GM18507 (cell line): ENCODE data around the gene CTBP1.
"Not testable (repeated sequence)": the region's sequence is repeated elsewhere in the genome, so short reads cannot be mapped to it uniquely, and the experiment has no call there.

Source experiments
- DNase-seq: peaks from one replicate; pipeline ENCODE4 v3.0.0; 2011; ENCODE audit warnings: low read depth; ENCODE audit not compliant: insufficient read length; ENCODE audit errors: extremely low spot score
- FAIRE-seq: peaks from 2 replicates; lab custom pipeline; 2011; peaks lifted over from hg19 to GRCh38; lab: Jason Lieb, UNC

The CTBP1 gene

DNA sequence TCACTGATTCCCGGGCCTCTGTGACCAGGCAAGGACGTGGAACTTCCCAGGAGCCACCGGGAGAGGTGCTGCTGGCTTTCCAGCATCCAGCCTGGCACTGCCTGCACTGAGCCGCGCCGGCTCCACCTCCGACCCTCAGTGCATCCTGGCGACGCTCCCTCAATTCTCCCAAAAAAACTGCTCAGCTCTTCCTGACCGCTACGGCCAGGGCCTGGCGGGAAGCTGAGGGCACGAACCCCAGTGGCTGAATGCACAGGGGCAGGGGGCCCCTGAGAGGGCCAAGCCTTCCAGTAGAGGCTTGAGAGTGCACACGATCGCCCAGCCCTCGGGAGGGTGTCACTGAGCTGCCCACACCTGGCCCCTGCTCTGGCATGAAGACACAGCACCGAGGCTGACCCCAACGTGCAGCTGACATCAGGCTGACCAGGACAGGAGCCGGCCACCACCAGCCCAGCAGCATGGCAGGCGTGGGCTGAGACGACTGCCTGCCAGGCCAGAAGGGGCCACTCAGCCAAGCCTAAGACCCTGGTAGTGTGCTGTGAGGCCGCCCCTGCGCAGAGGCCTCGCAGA is 6.9 kb downstream of the CTBP1 start:
- no peak for DNase-seq
- no peak for FAIRE-seq

DNA sequence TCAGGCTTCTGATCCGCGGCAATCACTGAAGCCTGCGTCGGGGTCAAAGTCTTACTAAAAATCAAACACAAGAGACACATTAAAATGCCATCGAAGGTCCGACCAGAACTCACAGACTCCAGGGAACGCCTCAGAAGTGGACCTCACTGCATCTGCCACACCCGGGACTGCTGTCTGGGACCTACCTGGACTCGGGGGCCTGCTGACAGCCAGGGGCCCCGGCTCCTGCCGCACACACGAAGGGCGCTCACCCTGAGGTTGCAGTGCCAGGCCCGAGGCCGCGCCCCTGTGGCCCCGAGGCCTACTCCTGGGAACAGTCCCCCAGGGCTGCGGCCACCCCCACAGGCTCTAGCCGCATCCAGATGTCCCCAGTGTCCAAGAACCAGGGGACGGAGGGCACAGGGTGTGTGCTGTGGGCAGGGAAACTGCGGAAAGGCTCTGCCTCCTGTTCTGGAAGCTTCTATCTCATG is 7.4 kb downstream of the CTBP1 start:
- FAIRE-seq (no peak), DNase-seq (no peak)

DNA sequence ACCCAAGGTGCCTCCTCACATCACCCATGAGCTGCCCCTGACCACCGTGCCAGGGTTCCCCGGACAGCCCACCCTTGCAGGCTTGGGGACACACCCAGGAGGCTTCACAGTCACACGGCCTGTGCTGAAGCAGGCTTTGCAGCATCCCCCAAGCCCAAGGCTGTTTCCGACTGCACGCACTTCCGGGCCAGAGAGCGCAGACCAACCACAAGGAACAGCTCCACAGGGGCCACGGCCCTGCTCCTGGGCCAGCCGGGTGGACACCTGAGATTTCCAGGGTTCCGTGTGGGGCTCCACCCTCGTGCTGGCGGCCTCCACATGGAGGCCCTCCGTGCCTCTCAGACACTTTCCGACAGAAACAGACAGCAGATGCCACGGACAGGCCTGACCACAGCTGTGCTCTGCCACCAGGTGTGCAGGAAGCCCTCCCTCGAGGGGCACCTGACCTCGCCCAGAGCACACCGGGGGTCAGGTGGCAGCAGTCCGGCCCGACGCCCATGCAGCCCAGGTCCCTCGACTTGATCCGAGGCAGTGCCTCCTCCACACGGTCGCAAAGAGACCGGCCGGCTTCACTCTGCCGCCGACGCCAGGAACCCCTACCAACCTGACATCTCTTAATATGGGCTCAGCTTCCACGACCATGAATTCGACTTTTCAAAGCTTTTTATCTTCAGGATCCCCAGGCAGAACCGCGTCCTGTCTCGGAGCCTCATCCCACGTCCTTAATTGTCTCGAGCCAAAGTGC is 8.0 kb downstream of the CTBP1 start:
- no peak for FAIRE-seq
- no peak for DNase-seq

DNA sequence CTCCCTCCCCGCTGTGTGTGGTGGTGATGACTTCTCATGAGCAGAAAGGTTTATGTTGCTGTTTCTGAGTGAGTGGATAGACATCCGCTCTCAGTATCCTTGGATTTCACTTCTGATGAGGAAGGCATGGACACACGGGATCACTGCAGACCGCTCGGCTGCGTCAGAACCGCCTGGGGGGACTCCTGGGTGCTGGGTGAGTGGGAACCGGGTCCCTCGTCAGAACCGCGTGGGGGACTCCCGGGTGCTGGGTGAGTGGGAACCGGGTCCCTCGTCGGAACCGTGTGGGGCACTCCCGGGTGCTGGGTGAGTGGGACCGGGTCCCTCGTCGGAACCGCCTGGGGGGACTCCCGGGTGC is 9.0 kb downstream of the CTBP1 start:
- FAIRE-seq (no peak), DNase-seq (no peak)

DNA sequence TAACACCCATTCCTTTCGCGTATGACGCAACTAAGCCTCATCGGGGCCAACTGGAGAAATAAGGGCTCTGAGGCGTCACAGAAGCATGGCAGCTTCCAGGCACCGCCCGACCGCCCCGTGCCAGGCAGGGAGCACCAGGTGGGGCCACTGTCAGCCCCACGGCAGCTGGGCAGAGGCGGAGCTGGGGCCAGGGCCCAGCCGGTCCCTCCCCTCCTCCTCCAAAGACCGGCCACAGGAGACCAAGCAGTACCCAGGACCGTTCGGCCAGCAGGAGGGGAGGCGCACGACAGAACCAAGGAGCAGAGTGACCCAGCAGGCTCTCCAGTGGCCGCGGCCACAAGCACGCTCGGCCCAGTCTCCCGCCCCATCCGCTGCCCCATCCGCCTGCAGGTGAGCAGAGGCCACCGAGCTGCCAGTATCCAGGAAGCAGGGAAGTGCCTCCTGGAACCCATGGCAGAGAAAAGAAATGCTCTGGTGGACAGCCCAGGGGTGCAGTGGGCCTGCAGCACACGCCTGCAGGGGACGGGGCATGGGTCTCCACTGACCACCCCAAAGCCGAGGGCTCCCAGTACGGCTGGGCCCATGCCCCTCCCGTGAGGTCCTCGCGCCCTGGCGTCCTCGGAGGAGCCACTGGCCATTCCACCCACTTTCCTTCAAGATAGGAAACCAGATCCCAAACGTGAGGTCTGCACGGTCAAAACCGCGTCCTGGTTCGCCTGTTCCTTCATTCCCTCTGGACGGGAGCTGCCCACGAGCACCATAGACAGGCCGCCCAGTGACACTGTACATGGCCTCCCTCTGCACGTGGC is 9.6 kb downstream of the CTBP1 start:
- DNase-seq (no peak), FAIRE-seq (no peak)

DNA sequence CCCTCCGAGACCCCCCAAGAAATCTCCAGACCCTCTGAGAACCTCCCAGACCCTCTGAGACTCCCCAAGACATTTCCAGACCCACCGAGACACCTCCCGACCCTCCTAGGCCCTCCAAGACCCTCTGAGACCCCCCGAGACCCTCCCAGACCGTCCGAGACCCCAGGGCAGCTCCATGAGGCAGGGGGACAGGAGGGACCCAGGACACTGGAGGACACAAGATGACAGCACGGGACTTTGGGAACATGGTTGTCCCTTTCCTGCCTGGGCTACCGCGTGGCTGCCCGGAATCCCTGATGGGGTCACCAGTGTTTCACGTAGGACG is 10.3 kb downstream of the CTBP1 start:
- no peak for DNase-seq
- FAIRE-seq, result no peak

DNA sequence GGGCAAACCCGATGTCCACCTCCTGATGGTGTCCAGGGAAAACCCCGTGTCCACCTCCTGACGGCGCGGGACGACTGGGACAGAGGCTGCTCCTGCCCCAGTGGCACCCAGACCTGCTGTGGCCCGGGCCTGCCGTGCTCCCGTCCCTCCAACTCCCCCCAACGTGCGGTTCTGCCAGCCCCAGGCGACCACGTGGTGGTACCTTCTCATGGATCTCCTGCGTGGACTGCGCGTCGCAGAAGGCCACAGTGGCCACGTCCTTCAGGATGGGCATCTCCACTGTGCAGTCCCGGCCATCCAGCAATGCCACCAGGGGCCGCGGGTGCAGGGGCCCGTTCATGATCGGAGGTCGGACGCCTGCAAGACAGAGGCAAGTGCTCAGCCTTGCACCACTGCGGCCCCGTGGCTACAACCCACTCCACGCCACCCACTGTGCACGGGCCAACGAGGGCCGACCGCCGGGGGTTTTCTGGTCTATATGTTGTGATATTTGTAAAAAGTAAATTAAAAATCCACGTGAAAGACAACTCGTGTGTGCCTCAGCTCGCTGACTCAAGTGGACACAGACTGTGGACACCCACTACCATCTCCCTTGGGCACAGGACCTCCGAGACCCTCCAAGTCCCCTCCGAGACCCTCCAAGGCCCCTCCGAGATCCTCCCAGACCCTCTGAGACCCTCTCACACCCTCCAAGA is 10.8 kb downstream of the CTBP1 start:
- no peak for FAIRE-seq

DNA sequence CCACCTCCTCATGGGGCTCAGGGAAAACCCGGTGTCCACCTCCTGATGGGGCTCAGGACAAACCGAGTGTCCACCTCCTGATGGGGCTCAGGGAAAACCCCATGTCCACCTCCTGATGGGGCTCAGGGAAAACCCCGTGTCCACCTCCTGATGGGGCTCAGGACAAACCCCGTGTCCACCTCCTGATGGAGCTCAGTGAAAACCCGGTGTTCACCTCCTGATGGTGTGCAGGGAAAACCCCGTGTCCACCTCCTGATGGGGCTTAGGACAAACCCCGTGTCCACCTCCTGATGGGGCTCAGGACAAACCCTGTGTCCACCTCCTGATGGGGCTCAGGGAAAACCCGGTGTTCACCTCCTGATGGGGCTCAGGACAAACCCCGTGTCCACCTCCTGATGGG is 11.7 kb downstream of the CTBP1 start:
- FAIRE-seq, DNase-seq: not testable (repeated sequence)

More for the DNA sequence above, 10.8 kb downstream of the CTBP1 start:
- no peak for DNase-seq

DNA sequence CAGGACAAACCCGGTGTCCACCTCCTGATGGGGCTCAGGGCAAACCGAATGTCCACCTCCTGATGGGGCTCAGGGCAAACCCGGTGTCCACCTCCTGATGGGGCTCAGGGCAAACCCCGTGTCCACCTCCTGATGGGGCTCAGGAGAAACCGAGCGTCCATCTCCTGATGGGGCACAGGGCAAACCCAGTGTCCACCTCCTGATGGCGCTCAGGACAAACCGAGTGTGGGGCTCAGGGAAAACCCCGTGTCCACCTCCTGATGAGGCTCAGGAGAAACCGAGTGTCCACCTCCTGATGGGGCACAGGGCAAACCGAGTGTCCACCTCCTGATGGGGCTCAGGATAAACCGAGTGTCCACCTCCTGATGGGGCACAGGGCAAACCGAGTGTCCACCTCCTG is 12.1 kb downstream of the CTBP1 start:
- DNase-seq, FAIRE-seq: not testable (repeated sequence)

DNA sequence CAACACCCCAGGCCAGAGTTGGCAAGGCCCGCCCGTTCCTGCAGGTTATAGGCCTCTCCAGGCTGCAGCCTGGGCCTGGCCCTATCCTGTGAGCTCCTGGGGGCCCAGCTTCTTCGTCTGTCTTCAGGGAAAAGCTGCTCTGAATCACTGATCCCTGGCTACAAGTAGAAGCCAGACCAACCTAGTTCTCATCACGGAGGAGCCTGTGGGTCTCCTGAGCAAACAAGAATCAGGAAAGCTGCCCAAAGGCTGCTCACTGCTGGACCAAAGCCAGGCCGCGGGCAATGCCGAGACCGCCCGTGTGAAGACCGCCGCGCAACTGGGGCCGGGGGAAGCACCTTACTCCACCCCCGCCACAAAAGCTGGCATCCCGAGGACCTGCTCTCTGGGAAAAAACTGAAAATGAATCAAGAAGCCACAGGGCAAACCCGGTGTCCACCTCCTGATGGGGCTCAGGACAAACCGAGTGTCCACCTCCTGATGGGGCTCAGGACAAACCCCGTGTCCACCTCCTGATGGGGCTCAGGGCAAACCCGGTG is 12.8 kb downstream of the CTBP1 start:
- DNase-seq, result no peak
- FAIRE-seq, result no peak

DNA sequence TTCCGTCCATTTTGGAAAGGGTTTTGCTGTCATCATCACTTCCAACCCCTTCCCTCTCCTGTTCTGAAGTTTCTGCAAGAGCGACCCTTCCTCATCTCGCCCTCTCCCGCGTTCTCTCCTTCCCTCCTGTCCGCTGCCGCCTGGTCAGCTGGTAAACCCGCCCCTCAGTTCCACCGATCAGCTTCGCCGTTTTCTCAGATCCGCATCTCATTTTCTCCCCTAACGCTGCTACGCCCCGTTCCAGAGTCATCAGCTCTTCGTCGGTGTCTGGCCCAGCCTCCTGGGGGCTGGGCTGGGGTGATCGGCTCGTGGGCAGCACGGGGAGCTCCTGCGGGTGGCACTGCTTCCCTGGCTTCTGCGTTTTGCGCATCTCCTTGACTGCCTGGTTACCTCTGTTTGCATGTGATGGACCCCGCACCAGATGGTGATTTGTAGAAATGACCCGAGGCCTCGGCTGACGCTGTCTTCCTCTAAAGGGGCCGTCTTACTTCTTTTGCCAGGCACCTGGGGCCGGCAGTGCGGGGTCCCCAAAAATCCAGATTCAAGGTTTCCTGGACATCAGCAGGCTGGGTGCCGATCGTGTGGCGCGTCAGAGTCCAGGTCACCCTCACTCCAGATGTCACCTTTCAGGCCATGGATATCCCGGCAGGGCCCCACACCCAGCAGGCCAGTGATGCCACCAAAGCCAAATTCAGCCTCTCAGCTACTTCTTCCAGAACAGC is 13.4 kb downstream of the CTBP1 start:
- FAIRE-seq (no peak), DNase-seq (no peak)

DNA sequence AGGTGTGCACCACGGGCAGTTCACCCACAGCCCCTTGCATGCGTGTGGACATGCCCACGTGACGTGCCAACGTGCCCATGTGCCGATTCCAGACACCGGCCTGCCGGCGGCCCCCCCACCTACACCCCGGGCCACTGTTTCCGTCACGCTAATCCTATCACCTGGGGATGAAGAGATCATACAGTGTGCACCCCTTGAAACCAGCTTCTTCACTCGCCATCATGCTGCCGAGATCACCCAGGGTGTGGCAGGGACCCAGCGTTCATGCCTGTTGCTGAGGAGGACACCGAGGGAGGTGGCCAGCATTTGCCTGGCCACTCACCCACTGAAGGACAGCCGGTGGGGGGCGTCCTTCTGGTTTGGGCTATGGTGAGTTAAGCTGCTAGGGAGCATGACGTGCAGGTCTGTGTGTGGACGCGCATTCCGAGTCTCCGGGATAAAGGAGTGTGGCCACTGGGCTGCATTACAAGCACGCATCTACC is 14.1 kb downstream of the CTBP1 start:
- DNase-seq (no peak), FAIRE-seq (no peak)

DNA sequence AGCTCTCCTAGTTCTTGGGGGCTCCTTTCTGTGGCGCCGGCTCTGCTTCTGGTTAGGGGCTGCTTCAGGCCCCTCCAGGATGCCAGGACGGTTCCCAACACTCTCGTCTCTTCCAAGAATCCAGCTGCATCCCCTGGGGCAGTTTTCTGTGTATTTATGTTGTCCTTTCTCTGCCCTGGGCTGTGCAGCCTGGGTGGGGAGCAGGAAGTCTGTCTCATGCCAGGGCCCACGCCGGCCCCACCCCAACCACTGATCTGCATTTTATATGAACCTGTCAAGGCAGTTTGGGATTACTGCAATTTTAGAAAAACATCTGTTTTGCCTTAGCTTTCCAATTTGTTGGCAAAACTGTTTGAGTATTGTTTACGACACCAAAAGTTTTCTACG is 14.6 kb downstream of the CTBP1 start:
- FAIRE-seq (no peak), DNase-seq (no peak)

DNA sequence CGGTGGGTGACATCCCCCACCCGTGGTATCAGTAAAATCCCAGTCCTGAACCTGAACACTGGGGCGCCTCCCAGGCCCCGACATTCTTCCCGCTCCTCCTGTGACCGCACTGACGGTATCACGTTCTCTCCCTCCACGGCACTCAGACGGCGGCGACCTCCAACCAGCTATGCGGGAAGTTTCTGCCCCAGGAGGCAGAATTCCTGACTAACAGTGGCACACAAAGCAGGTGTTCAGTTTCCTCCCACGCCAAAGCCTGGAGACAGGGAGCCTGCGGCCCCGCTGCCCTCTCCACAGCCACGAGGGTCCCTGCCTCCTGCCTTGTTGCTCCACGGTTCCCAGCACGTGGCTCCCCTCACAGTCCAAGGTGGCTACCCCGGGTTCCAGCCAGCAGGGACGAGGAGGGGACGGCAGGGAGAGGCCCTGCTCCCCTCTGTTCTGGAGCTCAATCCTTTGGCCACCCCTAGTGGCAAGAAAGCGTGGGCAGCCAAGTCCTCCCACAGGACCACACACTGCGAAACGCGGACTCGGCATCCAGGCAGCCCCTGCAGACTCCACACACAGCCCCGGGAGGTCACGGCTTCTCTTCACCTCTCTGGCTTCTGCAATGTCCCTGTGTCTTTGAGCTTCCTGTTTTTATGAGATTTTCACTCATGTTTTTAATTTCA is 15.2 kb downstream of the CTBP1 start:
- DNase-seq (no peak), FAIRE-seq (no peak)

DNA sequence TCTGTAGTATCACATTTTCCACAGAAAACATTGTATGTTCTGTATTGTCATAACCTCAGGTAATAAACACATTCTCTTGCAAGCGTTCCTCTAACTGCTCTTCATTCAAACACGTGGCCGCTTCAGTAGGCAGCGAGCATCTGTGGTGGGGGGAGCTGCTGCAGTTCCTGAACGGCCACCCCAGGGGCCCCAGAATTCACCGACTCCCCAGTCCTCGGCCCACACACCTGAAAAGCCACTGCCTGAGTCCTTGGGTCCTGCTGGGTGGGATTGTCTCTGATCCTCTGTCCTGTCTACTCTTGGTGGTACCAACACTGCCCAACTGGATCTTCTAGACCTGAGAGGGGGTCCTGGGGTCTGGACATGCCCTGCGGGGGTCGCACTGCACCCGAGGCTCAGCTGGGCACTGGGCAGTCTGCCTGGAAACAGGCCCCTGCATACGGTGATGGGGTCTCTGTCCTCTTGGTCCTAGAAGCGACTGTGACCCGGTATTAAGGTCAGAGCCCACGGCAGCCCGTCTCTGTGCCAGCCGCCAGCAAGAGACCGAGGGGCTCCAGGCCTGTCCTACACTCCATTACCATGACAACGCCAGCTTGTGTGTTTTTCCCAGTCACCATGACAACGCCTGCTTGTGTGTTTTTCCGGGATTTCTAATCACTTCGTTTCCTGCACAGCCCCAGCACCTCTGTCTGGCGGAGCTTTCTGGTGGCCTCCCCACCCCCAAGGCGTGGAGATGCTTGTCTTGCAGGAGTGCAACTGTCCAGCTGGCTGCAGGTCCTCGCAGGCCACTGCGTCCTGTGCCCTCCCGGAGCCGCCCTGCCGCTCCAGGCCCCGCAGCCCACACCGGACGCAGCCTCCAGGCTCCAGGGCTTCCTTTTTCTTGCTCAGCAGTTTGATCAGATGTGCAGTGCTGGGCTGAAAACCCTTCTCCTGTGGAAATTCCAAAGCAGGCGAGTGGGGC is 16.0 kb downstream of the CTBP1 start:
- FAIRE-seq (no peak), DNase-seq (no peak)

DNA sequence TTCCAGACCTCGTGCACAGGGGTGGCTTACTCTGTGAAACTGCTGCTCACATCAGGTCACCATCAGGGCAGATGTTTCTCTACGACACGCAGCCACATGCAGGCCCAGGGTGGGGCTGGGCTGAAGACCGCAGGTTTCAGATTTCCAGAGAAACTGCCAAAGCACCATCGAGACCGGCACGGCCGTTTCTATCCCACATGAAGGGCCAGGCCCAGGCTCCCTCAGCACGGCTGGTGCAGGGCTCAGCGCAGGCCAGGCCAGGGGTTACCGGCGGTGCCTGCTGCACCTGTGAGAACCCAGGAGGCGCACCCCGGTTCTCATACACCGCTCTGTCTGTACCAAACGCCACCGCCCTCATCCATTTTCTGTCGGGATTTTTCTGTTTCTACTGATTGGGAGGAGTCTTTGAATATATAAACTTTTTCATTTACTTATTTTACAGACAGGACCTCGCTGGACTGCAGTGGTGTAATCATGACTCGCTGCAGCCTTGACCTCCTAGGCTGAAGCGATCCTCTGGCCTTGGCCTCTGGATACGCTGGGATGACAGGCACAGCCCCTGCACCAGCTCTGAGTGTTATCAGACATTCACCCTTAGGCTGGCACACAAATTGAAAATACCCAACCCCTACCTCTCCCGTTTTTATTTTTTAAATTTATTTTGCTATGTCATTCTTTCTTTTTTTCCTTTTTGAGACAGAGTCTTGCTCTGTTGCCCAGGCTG is 17.1 kb downstream of the CTBP1 start:
- DNase-seq, result no peak
- FAIRE-seq, result no peak
